GM23338 (cell line): Measurements from ENCODE around the gene DNAH10. TPM values are rescaled to one million over a fixed set of nuclear protein-coding genes. Genes with fewer than 3 reads are reported as not detected.

ENCODE experiments used
- ATAC-seq: fragments of 200-7000 bp; cut with Tn5 transposase; 3 replicates; pipeline ENCODE4 v1.9.1; 2020
- DNase-seq: peaks from one replicate; pipeline ENCODE4 v3.0.0-alpha.2; 2015; ENCODE audit warnings: low spot score
- H2AFZ ChIP-seq: fragments of 200-600 bp; sonication (generic); 2 replicates; pipeline ENCODE4 v1.8.0; 2016; ENCODE audit warnings: antibody characterized with exemption, mild to moderate bottlenecking, moderate library complexity
- H3F3A ChIP-seq: fragments of 200-600 bp; sonication (generic); replicated peaks from 2 replicates; pipeline ENCODE4 v1.8.0; 2017; ENCODE audit warnings: antibody characterized with exemption, mixed run types, low read depth
- H3K27ac ChIP-seq: fragments of 200-600 bp; sonication (generic); 2 replicates; pipeline ENCODE4 v1.6.1; 2016; ENCODE audit warnings: low read depth
- H3K27me3 ChIP-seq: fragments of 200-600 bp; sonication (generic); 2 replicates; pipeline ENCODE4 v1.8.0; 2016; ENCODE audit warnings: mild to moderate bottlenecking, mixed run types, moderate library complexity; ENCODE audit not compliant: insufficient read depth
- H3K36me3 ChIP-seq: fragments of 200-600 bp; sonication (generic); 2 replicates; pipeline ENCODE4 v1.8.0; 2016; ENCODE audit warnings: mild to moderate bottlenecking; ENCODE audit not compliant: insufficient read depth
- H3K4me1 ChIP-seq: fragments of 200-600 bp; sonication (generic); 2 replicates; pipeline ENCODE4 v1.8.0; 2016; ENCODE audit warnings: mild to moderate bottlenecking, moderate library complexity; ENCODE audit not compliant: insufficient read depth
- H3K4me2 ChIP-seq: fragments of 200-600 bp; sonication (generic); 2 replicates; pipeline ENCODE4 v1.7.1; 2017; ENCODE audit warnings: mixed run types
- H3K4me3 ChIP-seq: fragments of 200-600 bp; sonication (generic); 2 replicates; pipeline ENCODE4 v1.6.1; 2016; ENCODE audit warnings: mixed run types
- H3K79me2 ChIP-seq: fragments of 200-600 bp; sonication (generic); replicated peaks from 2 replicates; pipeline ENCODE4 v1.8.0; 2017; ENCODE audit warnings: mild to moderate bottlenecking; ENCODE audit not compliant: insufficient read depth
- H3K9me2 ChIP-seq: fragments of 200-600 bp; sonication (generic); 2 replicates; pipeline ENCODE4 v1.8.0; 2017; ENCODE audit not compliant: insufficient read depth
- H4K20me1 ChIP-seq: fragments of 200-600 bp; sonication (generic); replicated peaks from 2 replicates; pipeline ENCODE4 v1.8.0; 2017; ENCODE audit warnings: mild to moderate bottlenecking; ENCODE audit not compliant: insufficient read depth
- H3K27ac Mint-ChIP-seq: 2 replicates; pipeline ENCODE4 v1.8.0; 2020; ENCODE audit warnings: inconsistent platforms, mild to moderate bottlenecking, moderate library complexity, mixed read lengths
- H3K27me3 Mint-ChIP-seq: 3 replicates; pipeline ENCODE4 v1.8.0; 2022; ENCODE audit warnings: low read depth, mild to moderate bottlenecking, moderate library complexity, mixed read lengths, inconsistent platforms; ENCODE audit not compliant: insufficient read depth, poor library complexity
- H3K36me3 Mint-ChIP-seq: 3 replicates; pipeline ENCODE4 v1.8.0; 2021; ENCODE audit warnings: low read depth, mild to moderate bottlenecking, inconsistent platforms, moderate library complexity, mixed read lengths
- H3K4me1 Mint-ChIP-seq: 3 replicates; pipeline ENCODE4 v1.8.0; 2020; ENCODE audit warnings: mild to moderate bottlenecking, inconsistent platforms, mixed read lengths
- H3K4me3 Mint-ChIP-seq: 3 replicates; pipeline ENCODE4 v1.8.0; 2021; ENCODE audit warnings: moderate library complexity, mild to moderate bottlenecking, inconsistent platforms, mixed read lengths
- H3K9me3 Mint-ChIP-seq: 3 replicates; pipeline ENCODE4 v1.8.0; 2020; ENCODE audit warnings: moderate library complexity, mild to moderate bottlenecking, inconsistent platforms, mixed read lengths
- CREB1 ChIP-seq: fragments of 250-450 bp; sonication (Bioruptor Pico); IDR thresholded peaks from 2 replicates; pipeline ENCODE4 v1.5.0; 2020; ENCODE audit warnings: low read depth, mild to moderate bottlenecking, moderate library complexity
- EZH2 ChIP-seq: fragments of 200-600 bp; sonication (generic); IDR thresholded peaks from one replicate; pipeline ENCODE4 v1.8.0; 2017; ENCODE audit warnings: antibody characterized with exemption, mild to moderate bottlenecking, low read depth; ENCODE audit not compliant: unreplicated experiment
- JUNB ChIP-seq: IDR thresholded peaks from one replicate; pipeline ENCODE4 v1.6.1; 2016; ENCODE audit warnings: antibody characterized with exemption; ENCODE audit not compliant: unreplicated experiment
- POLR2AphosphoS5 ChIP-seq: IDR thresholded peaks from 2 replicates; pipeline ENCODE4 v1.6.1; 2016; ENCODE audit warnings: antibody characterized with exemption, low read depth
- REST ChIP-seq: IDR thresholded peaks from one replicate; pipeline ENCODE4 v1.6.1; 2018; ENCODE audit warnings: antibody characterized with exemption; ENCODE audit not compliant: unreplicated experiment
- STAT1 ChIP-seq: IDR thresholded peaks from one replicate; pipeline ENCODE4 v1.6.1; 2016; ENCODE audit warnings: antibody characterized with exemption; ENCODE audit not compliant: unreplicated experiment
- ZNF331 ChIP-seq: fragments of 250-450 bp; sonication (Bioruptor Pico); IDR thresholded peaks from 2 replicates; pipeline ENCODE4 v1.5.0; 2020; ENCODE audit warnings: low read depth, mild to moderate bottlenecking, moderate library complexity
- ZNF462 ChIP-seq: fragments of 250-450 bp; sonication (Bioruptor Pico); IDR thresholded peaks from 2 replicates; pipeline ENCODE4 v1.5.0; 2020; ENCODE audit warnings: mild to moderate bottlenecking, moderate library complexity
- polyA plus RNA-seq: library from polyadenylated mRNA; unstranded; fragments of >200 nt; fragmentation: Nextera tagmentation; extraction: Ambion mirVana; gene quantifications from 2 replicates; pipeline ENCODE4 v1.2.1, GENCODE V29; 2016
- total RNA-seq: library from RNA; depleted of rRNA; stranded (reverse); fragments of >200 nt; shearing (Covaris generic); gene quantifications from 2 replicates; pipeline ENCODE4 v1.2.3, GENCODE V29; 2014

Gene DNAH10
- total and polyA plus RNA-seq, 2 experiments from 2014 or later: 0.03 TPM

- no peaks in the 10 kb centered on the region for H3K27me3 ChIP-seq
- Mint-ChIP-seq H3K4me1 (no peaks in the 10 kb centered on the region), H3K27ac (no peak overlapping the region), H3K9me3 (no peaks in the 10 kb centered on the region), H3K27me3 (peaks cover 3% of the 10 kb centered on the region), H3K36me3 (peaks cover 72% of the 10 kb centered on the region), H3K4me3 (no peak overlapping the region)
- no peak overlapping the region for H3K4me3 ChIP-seq
- H3K4me1 ChIP-seq: no peaks in the 10 kb centered on the region
- TF ChIP-seq JUNB (no peak), POLR2AphosphoS5 (no peak), STAT1 (no peak), REST (no peak), EZH2 (no peak), ZNF331 (CRISPR knock-in tag) (no peak), ZNF462 (CRISPR knock-in tag) (no peak), CREB1 (no peak)
- peaks cover 66% of the 10 kb centered on the region for H3K36me3 ChIP-seq
- DNase-seq: no peak
- no peaks in the 10 kb centered on the region for H3K9me2 ChIP-seq
- no peaks in the 10 kb centered on the region for H3F3A ChIP-seq
- H4K20me1 ChIP-seq: peaks cover 23% of the 10 kb centered on the region
- H3K79me2 ChIP-seq: no peaks in the 10 kb centered on the region
- no peak overlapping the region for H3K27ac ChIP-seq
- H3K4me2 ChIP-seq: no peak overlapping the region
- ATAC-seq: no peak
- no peak overlapping the region for H2AFZ ChIP-seq
Measured at GRCh38 chr12:123726244-123726643, 35.9 kb upstream of the DNAH10 start.
